ENCODE measurements around the gene ZNFX1. TPM values are rescaled to one million over a fixed set of nuclear protein-coding genes. Genes with fewer than 3 reads are reported as not detected.
A peak's percentile ranks its signal among the peaks of the same experiment; 100 is the strongest.

ZNFX1 gene
- total RNA-seq, 2 experiments from 2014 or later: 50.6 to 51.6 TPM

DNA sequence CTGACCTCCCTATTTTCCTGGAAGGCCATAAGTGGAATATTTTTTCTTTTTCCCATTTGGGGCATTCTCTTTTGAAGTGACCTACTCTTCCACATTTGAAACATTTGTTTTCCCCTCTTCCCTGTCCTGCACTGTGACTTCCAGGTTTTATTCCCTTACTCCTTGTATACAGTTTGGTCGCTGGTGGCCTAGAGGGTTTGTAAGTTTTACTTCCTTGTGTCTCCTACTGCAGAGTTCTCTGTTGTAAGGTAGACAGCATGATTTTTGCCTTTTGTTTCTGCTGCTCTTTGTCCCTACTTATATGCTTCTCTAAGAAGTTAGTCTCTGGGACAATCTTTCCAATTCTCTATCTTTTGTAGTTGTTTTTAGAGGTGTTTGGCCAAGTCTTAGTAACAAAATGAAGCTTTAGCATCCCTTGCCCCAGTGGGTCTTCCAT, 7.4 kb upstream of the ZNFX1 start:
- TF ChIP-seq, protein P1, sequence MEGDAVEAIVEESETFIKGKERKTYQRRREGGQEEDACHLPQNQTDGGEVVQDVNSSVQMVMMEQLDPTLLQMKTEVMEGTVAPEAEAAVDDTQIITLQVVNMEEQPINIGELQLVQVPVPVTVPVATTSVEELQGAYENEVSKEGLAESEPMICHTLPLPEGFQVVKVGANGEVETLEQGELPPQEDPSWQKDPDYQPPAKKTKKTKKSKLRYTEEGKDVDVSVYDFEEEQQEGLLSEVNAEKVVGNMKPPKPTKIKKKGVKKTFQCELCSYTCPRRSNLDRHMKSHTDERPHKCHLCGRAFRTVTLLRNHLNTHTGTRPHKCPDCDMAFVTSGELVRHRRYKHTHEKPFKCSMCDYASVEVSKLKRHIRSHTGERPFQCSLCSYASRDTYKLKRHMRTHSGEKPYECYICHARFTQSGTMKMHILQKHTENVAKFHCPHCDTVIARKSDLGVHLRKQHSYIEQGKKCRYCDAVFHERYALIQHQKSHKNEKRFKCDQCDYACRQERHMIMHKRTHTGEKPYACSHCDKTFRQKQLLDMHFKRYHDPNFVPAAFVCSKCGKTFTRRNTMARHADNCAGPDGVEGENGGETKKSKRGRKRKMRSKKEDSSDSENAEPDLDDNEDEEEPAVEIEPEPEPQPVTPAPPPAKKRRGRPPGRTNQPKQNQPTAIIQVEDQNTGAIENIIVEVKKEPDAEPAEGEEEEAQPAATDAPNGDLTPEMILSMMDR (IDR thresholded peaks at IDR 0.05): no peak
- no peaks in the 10 kb centered on the region for H3K27me3 ChIP-seq (ENCODE audit: control insufficient read depth in 1 of 2, insufficient read depth in 2 of 2, low read length in 2 of 2)
- intact Hi-C loops (cut with DNase I, micrococcal nuclease): no loop called here
- no peak overlapping the region for H3K27ac Mint-ChIP-seq
- ATAC-seq (ENCODE audit: poor library complexity): no peak
- no peak overlapping the region for H3K4me3 ChIP-seq (ENCODE audit: low read length)
- H3K4me1 Mint-ChIP-seq (ENCODE audit: low read depth): peaks cover 46% of the 10 kb centered on the region
- H3K36me3 Mint-ChIP-seq (ENCODE audit: low read depth): peaks cover 100% of the 10 kb centered on the region
- no peaks in the 10 kb centered on the region for H3K27me3 Mint-ChIP-seq
- H3K27ac ChIP-seq (ENCODE audit: low read depth in 1 of 2, low read length in 2 of 2): no peak overlapping the region
- peak overlapping the region; percentile 11 for H3K4me3 Mint-ChIP-seq
- ChIA-PET POLR2A (no interaction called here), CTCF (no interaction called here)
- peaks cover 99% of the 10 kb centered on the region for H3K36me3 ChIP-seq (ENCODE audit: insufficient read depth, low read length)
- H3K9me3 ChIP-seq (ENCODE audit: control insufficient read depth in 1 of 2, insufficient read depth in 1 of 2, low read length in 2 of 2): peaks cover 35 to 85% of the 10 kb centered on the region in 2 experiments
- no peak for DNase-seq
- H3K4me1 ChIP-seq (ENCODE audit: insufficient read depth, low read length): peaks cover 31% of the 10 kb centered on the region
- H3K9me3 Mint-ChIP-seq: peaks cover 34% of the 10 kb centered on the region

GRCh38 chr20:49284818-49285217, 7.0 kb upstream of the ZNFX1 start:
- H3K27me3 ChIP-seq (ENCODE audit: control insufficient read depth in 1 of 2, insufficient read depth in 2 of 2, low read length in 2 of 2): no peaks in the 10 kb centered on the region
- H3K36me3 ChIP-seq (ENCODE audit: insufficient read depth, low read length): peaks cover 99% of the 10 kb centered on the region
- no peak overlapping the region for H3K27ac Mint-ChIP-seq
- ATAC-seq (ENCODE audit: poor library complexity) (no peak), DNase-seq (no peak)
- CTCF ChIA-PET: no interaction called here
- intact Hi-C loops (cut with DNase I, micrococcal nuclease): no loop called here
- H3K9me3 Mint-ChIP-seq: peaks cover 38% of the 10 kb centered on the region
- no peak overlapping the region for H3K27ac ChIP-seq (ENCODE audit: low read depth in 1 of 2, low read length in 2 of 2)
- peaks cover 100% of the 10 kb centered on the region for H3K36me3 Mint-ChIP-seq (ENCODE audit: low read depth)
- peaks cover 36% of the 10 kb centered on the region for H3K4me1 ChIP-seq (ENCODE audit: insufficient read depth, low read length)
- POLR2A ChIA-PET: no interaction called here
- H3K4me1 Mint-ChIP-seq (ENCODE audit: low read depth): peaks cover 50% of the 10 kb centered on the region
- no peak overlapping the region for H3K4me3 ChIP-seq (ENCODE audit: low read length)
- TF ChIP-seq, protein P1 (IDR thresholded peaks at IDR 0.05): no peak
- H3K9me3 ChIP-seq (ENCODE audit: control insufficient read depth in 1 of 2, insufficient read depth in 1 of 2, low read length in 2 of 2): peaks cover 32 to 88% of the 10 kb centered on the region in 2 experiments
- H3K27me3 Mint-ChIP-seq: no peaks in the 10 kb centered on the region
- H3K4me3 Mint-ChIP-seq: no peak overlapping the region

GRCh38 chr20:49283703-49284625, 6.1 kb upstream of the ZNFX1 start:
- Mint-ChIP-seq H3K27ac (peak overlapping the region; percentile 93), H3K36me3 (ENCODE audit: low read depth) (peaks cover 100% of the 10 kb centered on the region), H3K4me1 (ENCODE audit: low read depth) (peaks cover 57% of the 10 kb centered on the region), H3K27me3 (no peaks in the 10 kb centered on the region), H3K9me3 (peaks cover 38% of the 10 kb centered on the region), H3K4me3 (peak overlapping the region; percentile 54)
- Histone ChIP-seq H3K27ac (ENCODE audit: low read depth in 1 of 2, low read length in 2 of 2) (peak overlapping the region in 1 of 2 donors; percentile 39), H3K36me3 (ENCODE audit: insufficient read depth, low read length) (peaks cover 100% of the 10 kb centered on the region), H3K27me3 (ENCODE audit: control insufficient read depth in 1 of 2, insufficient read depth in 2 of 2, low read length in 2 of 2) (no peaks in the 10 kb centered on the region), H3K4me3 (ENCODE audit: low read length) (no peak overlapping the region), H3K4me1 (ENCODE audit: insufficient read depth, low read length) (peaks cover 44% of the 10 kb centered on the region), H3K9me3 (ENCODE audit: control insufficient read depth in 1 of 2, insufficient read depth in 1 of 2, low read length in 2 of 2) (peaks cover 34 to 92% of the 10 kb centered on the region in 2 experiments)
- TF ChIP-seq, protein P1 (IDR thresholded peaks at IDR 0.05): no peak
- ChIA-PET POLR2A (interaction anchor here (1.2 to 2.6 kb wide), 3 partner anchors 11 to 653 kb away, joined by 3 to 8 read pairs (median 3); partner anchors contain the start of gene RNF114), CTCF (no interaction called here)
- ATAC-seq (ENCODE audit: poor library complexity): no peak
- DNase-seq: no peak
- intact Hi-C loops (cut with DNase I, micrococcal nuclease): no loop called here

All from CD4-positive, alpha-beta T cell (primary cell).